H1 (cell line): ENCODE measurements around the gene RERE. TPM values are rescaled to one million over a fixed set of nuclear protein-coding genes. Genes with fewer than 3 reads are reported as not detected.

Source experiments
- CTCF ChIA-PET: fragments of 300-600 bp; sonication (Branson Sonifier 250); formaldehyde crosslinking; loops from one replicate; lab custom pipeline; 2021; ENCODE audit not compliant: partially characterized antibody; lab: Charles Lee
- POLR2A ChIA-PET: fragments of 300-600 bp; sonication (Branson Sonifier 250); formaldehyde crosslinking; loops from one replicate; lab custom pipeline; 2021; ENCODE audit warnings: inconsistent platforms; ENCODE audit not compliant: partially characterized antibody; lab: Charles Lee
- DNase-seq, 2 experiments: peaks; one replicate each; pipeline versions ENCODE4 v3.0.0 to v3.0.0-alpha.2; 2010 to 2022; ENCODE audit warnings: low spot score in 2 of 2, low read depth in 1 of 2, mixed read lengths in 1 of 2
- FAIRE-seq: peaks from 2 replicates; lab custom pipeline; 2011; peaks lifted over from hg19 to GRCh38; lab: Jason Lieb, UNC
- H2AFZ ChIP-seq: 2 replicates; pipeline ENCODE4 v1.8.1; 2012; ENCODE audit warnings: low read length, inconsistent platforms
- H2AK5ac ChIP-seq: 2 replicates; pipeline ENCODE4 v1.6.1; 2013; ENCODE audit warnings: low read depth, low read length
- H2BK120ac ChIP-seq: replicated peaks from 2 replicates; pipeline ENCODE3; 2013; ENCODE audit warnings: low read depth, low read length, inconsistent platforms
- H2BK12ac ChIP-seq: 2 replicates; pipeline ENCODE4 v1.6.1; 2013; ENCODE audit warnings: low read depth, low read length
- H2BK15ac ChIP-seq: 2 replicates; pipeline ENCODE4 v1.6.1; 2013; ENCODE audit warnings: low read length
- H2BK20ac ChIP-seq: 2 replicates; pipeline ENCODE4 v1.6.1; 2013; ENCODE audit warnings: low read length
- H2BK5ac ChIP-seq: 2 replicates; pipeline ENCODE4 v1.6.1; 2013; ENCODE audit warnings: low read depth, low read length
- H3K14ac ChIP-seq: 2 replicates; pipeline ENCODE4 v1.6.1; 2013; ENCODE audit warnings: inconsistent platforms; ENCODE audit not compliant: insufficient read length
- H3K18ac ChIP-seq: 2 replicates; pipeline ENCODE4 v1.6.1; 2013; ENCODE audit warnings: low read length; ENCODE audit errors: extremely low read depth
- H3K23ac ChIP-seq: 2 replicates; pipeline ENCODE4 v1.6.1; 2013; ENCODE audit warnings: inconsistent platforms; ENCODE audit not compliant: insufficient read length
- H3K23me2 ChIP-seq: 2 replicates; pipeline ENCODE4 v1.6.1; 2013; ENCODE audit warnings: low read depth, low read length
- H3K27ac ChIP-seq: 2 replicates; pipeline ENCODE4 v1.6.1; 2011; ENCODE audit warnings: low read depth, low read length, inconsistent platforms
- H3K27me3 ChIP-seq, 4 experiments: replicated peaks in 1 of 4; 1 replicate in 1 of 4; 2 replicates in 3 of 4; pipeline versions ENCODE4 v1.6.1 to v1.8.1; 2011 to 2013; ENCODE audit warnings: low read length in 3 of 4, mild to moderate bottlenecking in 3 of 4, inconsistent platforms in 2 of 4, mixed read lengths in 2 of 4, moderate library complexity in 1 of 4; ENCODE audit not compliant: control insufficient read depth in 3 of 4, insufficient read depth in 3 of 4; ENCODE audit errors: extremely low read depth in 1 of 4
- H3K36me3 ChIP-seq, 4 experiments: 2 replicates each; pipeline versions ENCODE4 v1.6.1 to v1.8.1; 2011 to 2013; ENCODE audit warnings: mild to moderate bottlenecking in 4 of 4, low read length in 3 of 4, moderate library complexity in 2 of 4, control low read depth in 1 of 4, inconsistent platforms in 1 of 4; ENCODE audit not compliant: insufficient read depth in 4 of 4, control insufficient read depth in 2 of 4
- H3K4ac ChIP-seq: replicated peaks from 2 replicates; pipeline ENCODE3; 2013; ENCODE audit warnings: low read length, low read depth, mixed read lengths, inconsistent platforms; ENCODE audit not compliant: insufficient read length
- H3K4me1 ChIP-seq, 4 experiments: replicated peaks in 1 of 4; 1 replicate in 1 of 4; 2 replicates in 3 of 4; pipeline versions ENCODE4 v1.6.1 to v1.8.1; 2011 to 2013; ENCODE audit warnings: low read length in 3 of 4, inconsistent platforms in 2 of 4, mixed read lengths in 1 of 4; ENCODE audit not compliant: insufficient read depth in 4 of 4, control insufficient read depth in 3 of 4
- H3K4me2 ChIP-seq, 2 experiments: 2 replicates each; pipeline versions ENCODE4 v1.6.1 to v1.8.1; 2011 to 2013; ENCODE audit warnings: low read depth in 2 of 2, low read length in 2 of 2, control low read depth in 1 of 2, inconsistent platforms in 1 of 2, mild to moderate bottlenecking in 1 of 2; ENCODE audit not compliant: insufficient read depth in 1 of 2
- H3K4me3 ChIP-seq, 4 experiments: fragments of 200-600, 300-600 bp in 1 of 4; sonication (generic), shearing (Covaris generic), sonication (Bioruptor Twin) in 1 of 4; 2 replicates each; pipeline versions ENCODE4 v1.5.1 to v1.8.1; 2011 to 2016; ENCODE audit warnings: low read length in 4 of 4, low read depth in 3 of 4, control low read depth in 2 of 4, inconsistent platforms in 2 of 4, mild to moderate bottlenecking in 2 of 4, mixed read lengths in 1 of 4, moderate library complexity in 1 of 4; ENCODE audit not compliant: insufficient read depth in 2 of 4; ENCODE audit errors: extremely low read depth in 1 of 4
- H3K56ac ChIP-seq: replicated peaks from 2 replicates; pipeline ENCODE3; 2013; ENCODE audit warnings: low read depth, mild to moderate bottlenecking, mixed read lengths, low read length, inconsistent platforms; ENCODE audit not compliant: insufficient read length
- H3K79me1 ChIP-seq: 2 replicates; pipeline ENCODE4 v1.6.1; 2013; ENCODE audit warnings: low read depth, low read length, control low read depth
- H3K79me2 ChIP-seq, 2 experiments: 2 replicates each; pipeline versions ENCODE4 v1.6.1 to v1.8.1; 2012 to 2013; ENCODE audit warnings: low read length in 2 of 2, mild to moderate bottlenecking in 2 of 2, inconsistent platforms in 1 of 2; ENCODE audit not compliant: insufficient read depth in 2 of 2, control insufficient read depth in 1 of 2
- H3K9ac ChIP-seq, 4 experiments: replicated peaks in 1 of 4; 1 replicate in 1 of 4; 2 replicates in 3 of 4; pipeline versions ENCODE4 v1.6.1 to v1.8.1; 2011 to 2013; ENCODE audit warnings: low read depth in 3 of 4, low read length in 3 of 4, control low read depth in 2 of 4, mild to moderate bottlenecking in 2 of 4, moderate library complexity in 2 of 4, inconsistent platforms in 1 of 4; ENCODE audit errors: extremely low read depth in 1 of 4
- H3K9me3 ChIP-seq, 2 experiments: 2 replicates each; pipeline versions ENCODE4 v1.6.1 to v1.8.1; 2012 to 2013; ENCODE audit warnings: mild to moderate bottlenecking in 2 of 2, moderate library complexity in 2 of 2, control low read depth in 1 of 2, inconsistent platforms in 1 of 2, low read depth in 1 of 2, low read length in 1 of 2, mixed read lengths in 1 of 2; ENCODE audit not compliant: insufficient read depth in 2 of 2
- H4K20me1 ChIP-seq, 2 experiments: replicated peaks in 1 of 2; 2 replicates each; pipeline versions ENCODE3 to v1.8.1; 2011 to 2013; ENCODE audit warnings: inconsistent platforms in 2 of 2, low read length in 2 of 2, mild to moderate bottlenecking in 1 of 2; ENCODE audit not compliant: insufficient read depth in 2 of 2, control insufficient read depth in 1 of 2
- H4K5ac ChIP-seq: 2 replicates; pipeline ENCODE4 v1.6.1; 2013; ENCODE audit warnings: low read length, low read depth, mixed read lengths, inconsistent platforms; ENCODE audit not compliant: insufficient read length
- H4K8ac ChIP-seq: 2 replicates; pipeline ENCODE4 v1.8.0; 2013; ENCODE audit warnings: mild to moderate bottlenecking, moderate library complexity, low read length, inconsistent platforms; ENCODE audit not compliant: insufficient read depth; ENCODE audit errors: extremely low read depth
- H4K91ac ChIP-seq: replicated peaks from 2 replicates; pipeline ENCODE3; 2013; ENCODE audit warnings: low read length, mixed read lengths, inconsistent platforms; ENCODE audit not compliant: insufficient read length
- ATF2 ChIP-seq: IDR thresholded peaks from 2 replicates; pipeline ENCODE4 v1.6.1; 2012; ENCODE audit warnings: low read length, inconsistent platforms
- CBX8 ChIP-seq: fragments of 300-800, 300-1000 bp; sonication (generic); IDR thresholded peaks from 2 replicates; pipeline ENCODE4 v1.7.1; 2016; ENCODE audit warnings: low read depth, low read length, borderline replicate concordance
- CREB1 ChIP-seq: IDR thresholded peaks from 2 replicates; pipeline ENCODE4 v1.6.1; 2012; ENCODE audit warnings: inconsistent platforms
- POLR2AphosphoS5 ChIP-seq: IDR thresholded peaks from 2 replicates; pipeline ENCODE4 v1.6.1; 2011; ENCODE audit warnings: low read depth, low read length
- RNF2 ChIP-seq: fragments of 200-900, 300-1000 bp; sonication (generic); IDR thresholded peaks from 2 replicates; pipeline ENCODE4 v1.7.1; 2016; ENCODE audit warnings: borderline replicate concordance, low read depth, mild to moderate bottlenecking, antibody characterized with exemption, low read length; ENCODE audit not compliant: poor library complexity, severe bottlenecking; ENCODE audit errors: missing control alignments
- RXRA ChIP-seq: IDR thresholded peaks from 2 replicates; pipeline ENCODE4 v1.6.1; 2011; ENCODE audit warnings: low read depth, mild to moderate bottlenecking, low read length, moderate library complexity; ENCODE audit not compliant: insufficient read depth
- SP1 ChIP-seq: IDR thresholded peaks from 2 replicates; pipeline ENCODE4 v1.6.1; 2011; ENCODE audit warnings: low read depth, low read length
- WGBS, 2 experiments: shearing (Covaris generic) in 1 of 2; methylation state at CpG; one replicate each; pipeline versions ENCODE4 v1.1.6 to v1.1.7; 2013 to 2015; ENCODE audit warnings: low lambda C conversion rate in 2 of 2, mixed read lengths in 2 of 2, inconsistent platforms in 1 of 2, low coverage in 1 of 2, missing lambda C conversion rate in 1 of 2; ENCODE audit not compliant: insufficient replicate concordance in 2 of 2, insufficient coverage in 1 of 2, insufficient read length in 1 of 2; ENCODE audit errors: extremely low coverage in 1 of 2, missing lambda C conversion rate in 1 of 2; 5-methylcytosine and 5-hydroxymethylcytosine counted together
- polyA plus RNA-seq, 7 experiments: library from polyadenylated mRNA; depleted of rRNA in 3 of 7; stranded (reverse) in 5 of 7; unstranded in 2 of 7; fragments of >200 nt in 5 of 7; fragments of 200-250 nt in 2 of 7; gene quantifications; 1 replicate in 5 of 7; 2 replicates in 1 of 7; 4 replicates in 1 of 7; pipeline versions ENCODE4 v1.2.1 to v1.2.3, GENCODE V29; 2011 to 2013; ENCODE audit warnings: missing spikeins in 2 of 7, mixed read lengths in 2 of 7
- total RNA-seq: library from RNA; stranded (reverse); fragmentation: NEBNext Ultra II Directional; extraction: Animal tissue kit (Norgen Biotek cat#: 25700); gene quantifications from 2 replicates; pipeline ENCODE4 v1.2.1, GENCODE V29; 2021

Gene RERE
- total and polyA plus RNA-seq, 2 of the 8 experiments (the other 6 are each of a cell fraction or from before 2014, with no cell fraction given): 15.3 to 142 TPM

DNA sequence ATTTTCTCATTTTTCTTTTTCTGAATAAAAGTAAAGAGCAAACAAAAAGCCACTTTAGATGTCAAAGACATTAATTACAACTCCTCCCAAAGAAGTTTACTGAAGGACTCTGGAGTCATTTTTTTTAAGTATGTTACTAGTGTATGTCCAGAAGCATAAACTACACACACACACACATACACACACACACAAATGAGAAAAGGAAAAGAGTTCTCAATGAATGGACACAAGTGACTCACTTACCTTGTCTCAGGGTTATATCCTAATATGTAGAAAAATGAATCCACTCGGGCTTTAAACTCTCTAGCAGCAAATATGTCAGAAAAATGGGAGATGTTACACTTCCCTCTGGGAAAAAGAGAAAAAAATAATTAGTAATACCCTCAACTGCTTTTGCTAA, 276.5 kb downstream of the RERE start:
- peaks cover 4 to 40% of the 10 kb centered on the region in 2 experiments for H3K79me2 ChIP-seq
- no peaks in the 10 kb centered on the region for H3K27me3 ChIP-seq
- H3K4me3 ChIP-seq: no peak overlapping the region
- no peak overlapping the region for H2BK20ac ChIP-seq
- FAIRE-seq: no peak
- H2AFZ ChIP-seq: no peak overlapping the region
- no peak for TF ChIP-seq RXRA
- TF ChIP-seq POLR2AphosphoS5: no peak
- TF ChIP-seq RNF2: no peak
- no peak for TF ChIP-seq ATF2
- no peak for TF ChIP-seq SP1
- TF ChIP-seq CREB1: no peak
- no peak for TF ChIP-seq CBX8
- H2BK120ac ChIP-seq: no peak overlapping the region
- no peak overlapping the region for H3K56ac ChIP-seq
- H2AK5ac ChIP-seq: no peak overlapping the region
- H3K4me1 ChIP-seq: no peaks in the 10 kb centered on the region
- H3K18ac ChIP-seq: no peak overlapping the region
- H4K5ac ChIP-seq: no peak overlapping the region
- peaks cover 0 to 8% (median 2%) of the 10 kb centered on the region in 4 experiments; a peak in 2 of 8 replicates for H3K36me3 ChIP-seq
- no peak overlapping the region for H3K14ac ChIP-seq
- H2BK15ac ChIP-seq: no peak overlapping the region
- H3K4me2 ChIP-seq: no peak overlapping the region
- no peak overlapping the region for H3K9ac ChIP-seq
- peaks cover 4% of the 10 kb centered on the region; the same call in 1 of the 2 replicates for H3K79me1 ChIP-seq
- H3K23ac ChIP-seq: no peak overlapping the region
- no peak for DNase-seq
- no peak overlapping the region for H4K8ac ChIP-seq
- H3K9me3 ChIP-seq: no peaks in the 10 kb centered on the region
- no peak overlapping the region for H3K27ac ChIP-seq
- ChIA-PET CTCF (no interaction called here), POLR2A (no interaction called here)
- WGBS, 2 experiments: 92% methylated on average over 1 of the region's 1 CpG; no CpG with 5 or more reads in 1 of the 2 experiments
- H2BK5ac ChIP-seq: no peak overlapping the region
- no peak overlapping the region for H2BK12ac ChIP-seq
- H4K20me1 ChIP-seq: no peaks in the 10 kb centered on the region
- no peaks in the 10 kb centered on the region for H3K23me2 ChIP-seq
- no peak overlapping the region for H3K4ac ChIP-seq
- H4K91ac ChIP-seq: no peak overlapping the region
